ENCODE measurements around the gene NPIPA2.
"Not testable (repeated sequence)": the region's sequence is repeated elsewhere in the genome, so short reads cannot be mapped to it uniquely, and the experiment has no call there.

The NPIPA2 gene

GRCh38 chr16:14742273-14743128 is at the start of gene NPIPA2:
Gene NPIPA2, plus strand, starts transcription at chr16:14742533. Its CDS starts 5,533 bp downstream, at chr16:14748066.
- H3K4me1 Mint-ChIP-seq (ENCODE audit: low read depth); intact Hi-C loops (cut with micrococcal nuclease); H3K27me3 Mint-ChIP-seq; H3K27ac Mint-ChIP-seq; H3K4me3 Mint-ChIP-seq; H3K36me3 Mint-ChIP-seq (ENCODE audit: low read depth); H3K9me3 Mint-ChIP-seq: not testable (repeated sequence)

- H3K36me3 Mint-ChIP-seq (ENCODE audit: low read depth); H3K4me3 Mint-ChIP-seq; H3K27me3 Mint-ChIP-seq; H3K4me1 Mint-ChIP-seq (ENCODE audit: low read depth); H3K27ac Mint-ChIP-seq; intact Hi-C loops (cut with micrococcal nuclease); H3K9me3 Mint-ChIP-seq: not testable (repeated sequence)
Observed at GRCh38 chr16:14694129-14694528, 48.2 kb upstream of the NPIPA2 start, which contains the start of gene PLA2G10. Gene PLA2G10, minus strand, starts transcription at chr16:14694308. Its CDS starts 79 bp downstream, at chr16:14694229.

- H3K4me3 Mint-ChIP-seq; H3K4me1 Mint-ChIP-seq (ENCODE audit: low read depth); H3K9me3 Mint-ChIP-seq; H3K27ac Mint-ChIP-seq; H3K27me3 Mint-ChIP-seq; intact Hi-C loops (cut with micrococcal nuclease); H3K36me3 Mint-ChIP-seq (ENCODE audit: low read depth): not testable (repeated sequence)
Observed at GRCh38 chr16:14701859-14702258, 40.5 kb upstream of the NPIPA2 start.

- H3K27me3 Mint-ChIP-seq; H3K27ac Mint-ChIP-seq; H3K36me3 Mint-ChIP-seq (ENCODE audit: low read depth); H3K9me3 Mint-ChIP-seq; intact Hi-C loops (cut with micrococcal nuclease); H3K4me3 Mint-ChIP-seq; H3K4me1 Mint-ChIP-seq (ENCODE audit: low read depth): not testable (repeated sequence)
Observed at GRCh38 chr16:14702672-14703071, 39.7 kb upstream of the NPIPA2 start.

GRCh38 chr16:14703156-14704011 is 38.9 kb upstream of the NPIPA2 start, which contains the start of gene NPIPA3:
Gene NPIPA3, plus strand, starts transcription at chr16:14703411. Its CDS starts 5,533 bp downstream, at chr16:14708944.
- H3K9me3 Mint-ChIP-seq; H3K4me1 Mint-ChIP-seq (ENCODE audit: low read depth); H3K4me3 Mint-ChIP-seq; intact Hi-C loops (cut with micrococcal nuclease); H3K36me3 Mint-ChIP-seq (ENCODE audit: low read depth); H3K27me3 Mint-ChIP-seq; H3K27ac Mint-ChIP-seq: not testable (repeated sequence)

GRCh38 chr16:14733233-14733632 is 9.1 kb upstream of the NPIPA2 start:
- intact Hi-C loops (cut with micrococcal nuclease); H3K9me3 Mint-ChIP-seq; H3K27ac Mint-ChIP-seq; H3K27me3 Mint-ChIP-seq; H3K4me3 Mint-ChIP-seq; H3K4me1 Mint-ChIP-seq (ENCODE audit: low read depth); H3K36me3 Mint-ChIP-seq (ENCODE audit: low read depth): not testable (repeated sequence)

- H3K27ac Mint-ChIP-seq; H3K9me3 Mint-ChIP-seq; H3K27me3 Mint-ChIP-seq; intact Hi-C loops (cut with micrococcal nuclease); H3K4me1 Mint-ChIP-seq (ENCODE audit: low read depth); H3K4me3 Mint-ChIP-seq; H3K36me3 Mint-ChIP-seq (ENCODE audit: low read depth): not testable (repeated sequence)
Observed at GRCh38 chr16:14740832-14741385, 1.4 kb upstream of the NPIPA2 start.

GRCh38 chr16:14741794-14742193 is 539 bp upstream of the NPIPA2 start:
- H3K4me3 Mint-ChIP-seq; H3K9me3 Mint-ChIP-seq; H3K27me3 Mint-ChIP-seq; H3K36me3 Mint-ChIP-seq (ENCODE audit: low read depth); H3K4me1 Mint-ChIP-seq (ENCODE audit: low read depth); intact Hi-C loops (cut with micrococcal nuclease); H3K27ac Mint-ChIP-seq: not testable (repeated sequence)

- H3K9me3 Mint-ChIP-seq; H3K36me3 Mint-ChIP-seq (ENCODE audit: low read depth); intact Hi-C loops (cut with micrococcal nuclease); H3K4me3 Mint-ChIP-seq; H3K27me3 Mint-ChIP-seq; H3K27ac Mint-ChIP-seq; H3K4me1 Mint-ChIP-seq (ENCODE audit: low read depth): not testable (repeated sequence)
Observed at GRCh38 chr16:14773654-14774053, 31.3 kb downstream of the NPIPA2 start.

GRCh38 chr16:14775624-14776023 is 33.3 kb downstream of the NPIPA2 start:
- H3K36me3 Mint-ChIP-seq (ENCODE audit: low read depth); H3K4me1 Mint-ChIP-seq (ENCODE audit: low read depth); H3K27me3 Mint-ChIP-seq; H3K9me3 Mint-ChIP-seq; H3K27ac Mint-ChIP-seq; intact Hi-C loops (cut with micrococcal nuclease); H3K4me3 Mint-ChIP-seq: not testable (repeated sequence)

- H3K27ac Mint-ChIP-seq; H3K27me3 Mint-ChIP-seq; intact Hi-C loops (cut with micrococcal nuclease); H3K4me1 Mint-ChIP-seq (ENCODE audit: low read depth); H3K36me3 Mint-ChIP-seq (ENCODE audit: low read depth); H3K4me3 Mint-ChIP-seq; H3K9me3 Mint-ChIP-seq: not testable (repeated sequence)
Observed at GRCh38 chr16:14776763-14777162, 34.4 kb downstream of the NPIPA2 start.

- H3K4me3 Mint-ChIP-seq; H3K4me1 Mint-ChIP-seq (ENCODE audit: low read depth); H3K9me3 Mint-ChIP-seq; H3K27ac Mint-ChIP-seq; intact Hi-C loops (cut with micrococcal nuclease); H3K36me3 Mint-ChIP-seq (ENCODE audit: low read depth); H3K27me3 Mint-ChIP-seq: not testable (repeated sequence)
Observed at GRCh38 chr16:14779368-14779877, 37.1 kb downstream of the NPIPA2 start.

- H3K4me1 Mint-ChIP-seq (ENCODE audit: low read depth); intact Hi-C loops (cut with micrococcal nuclease); H3K27ac Mint-ChIP-seq; H3K4me3 Mint-ChIP-seq; H3K9me3 Mint-ChIP-seq; H3K27me3 Mint-ChIP-seq; H3K36me3 Mint-ChIP-seq (ENCODE audit: low read depth): not testable (repeated sequence)
Observed at GRCh38 chr16:14786180-14786579, 43.8 kb downstream of the NPIPA2 start.

GRCh38 chr16:14789577-14789976 is 47.2 kb downstream of the NPIPA2 start:
- H3K36me3 Mint-ChIP-seq (ENCODE audit: low read depth); H3K9me3 Mint-ChIP-seq; H3K4me3 Mint-ChIP-seq; H3K27me3 Mint-ChIP-seq; H3K27ac Mint-ChIP-seq; intact Hi-C loops (cut with micrococcal nuclease); H3K4me1 Mint-ChIP-seq (ENCODE audit: low read depth): not testable (repeated sequence)

All from dendritic cell treated with granulocyte-macrophage colony-stimulating factor and Interleukin-4, amounts not matched to agents 40 ng/mL and 50 ng/mL, for 4 days (primary cell).